Hematopoietic multipotent progenitor cell treated with erythropoietin and hydrocortisone succinate and interleukin-3 and kit ligand, for 15 days (in vitro differentiated cells): ENCODE data around the gene MACROH2A1.
"Not testable (repeated sequence)": the region's sequence is repeated elsewhere in the genome, so short reads cannot be mapped to it uniquely, and the experiment has no call there.

ENCODE experiments used
- DNase-seq: peaks from one replicate; pipeline ENCODE4 v3.0.0-alpha.2; 2015; ENCODE audit warnings: low spot score

The MACROH2A1 gene

DNA sequence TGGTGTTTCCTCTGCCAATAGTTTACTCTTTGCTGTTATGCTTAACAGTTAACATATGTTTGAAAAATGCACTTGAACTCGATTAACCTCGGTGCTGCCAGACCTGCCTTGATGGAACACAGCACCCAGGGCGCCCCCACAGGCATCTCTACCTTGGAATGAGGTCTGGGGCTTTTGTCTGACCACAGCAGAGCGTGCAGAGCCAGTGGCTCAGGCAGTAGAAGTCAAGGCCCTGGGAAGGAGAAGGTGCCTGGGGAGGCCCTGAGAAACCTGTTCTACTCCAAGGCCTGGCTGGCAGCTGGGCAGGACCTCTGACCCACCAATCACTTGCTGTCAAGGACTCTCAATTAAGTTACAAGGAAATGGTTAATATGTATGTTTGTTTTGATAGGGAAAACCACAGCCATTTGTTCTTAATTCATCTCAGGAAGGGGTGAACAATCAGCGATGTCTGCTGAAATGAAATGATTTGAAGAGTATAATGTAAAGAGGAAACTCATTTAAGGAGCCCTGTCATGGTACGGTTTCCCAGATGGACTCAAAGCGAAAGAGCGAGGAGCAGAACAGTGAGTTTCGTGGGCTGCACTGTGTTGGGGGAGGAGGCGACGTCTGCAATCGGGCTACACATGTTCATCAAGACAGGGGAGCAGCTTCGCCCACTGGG lies 21.9 kb downstream of the MACROH2A1 start:
- no peak for DNase-seq

DNA sequence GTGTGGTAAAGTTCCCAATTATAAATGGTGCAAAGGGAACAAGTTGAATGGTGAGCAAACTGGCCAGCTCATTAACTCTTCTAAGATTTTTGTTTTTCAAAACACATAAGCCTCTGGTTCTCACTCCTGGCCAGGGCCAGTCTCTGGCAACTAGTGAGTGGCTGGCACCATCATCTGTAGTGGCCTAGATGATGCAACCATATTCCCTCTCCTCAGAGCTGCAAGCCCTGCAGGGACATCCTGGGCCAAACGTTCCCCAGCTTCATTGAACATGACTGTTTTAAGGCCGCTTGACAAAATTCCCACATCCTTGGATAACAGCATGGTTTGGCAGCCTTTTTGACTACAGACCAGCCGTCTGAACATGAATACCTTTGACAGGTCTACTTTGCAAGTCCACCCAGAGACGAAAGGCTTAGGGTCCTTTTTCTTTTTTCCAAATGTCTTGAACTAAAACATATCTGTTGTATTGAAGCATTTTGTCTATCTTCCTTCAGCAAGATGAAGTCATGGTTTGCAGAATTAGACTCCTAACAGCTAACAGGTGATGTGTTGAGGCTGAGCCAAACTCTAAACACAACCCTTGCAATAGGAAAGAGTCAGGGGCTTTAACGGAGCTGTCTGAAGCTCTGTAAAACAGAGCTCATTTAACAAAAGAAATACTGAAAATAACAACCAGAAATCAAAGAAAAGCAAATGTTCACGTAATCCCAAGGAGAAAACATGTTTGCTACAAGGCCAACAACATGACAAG lies 23.8 kb downstream of the MACROH2A1 start:
- DNase-seq = no peak

DNA sequence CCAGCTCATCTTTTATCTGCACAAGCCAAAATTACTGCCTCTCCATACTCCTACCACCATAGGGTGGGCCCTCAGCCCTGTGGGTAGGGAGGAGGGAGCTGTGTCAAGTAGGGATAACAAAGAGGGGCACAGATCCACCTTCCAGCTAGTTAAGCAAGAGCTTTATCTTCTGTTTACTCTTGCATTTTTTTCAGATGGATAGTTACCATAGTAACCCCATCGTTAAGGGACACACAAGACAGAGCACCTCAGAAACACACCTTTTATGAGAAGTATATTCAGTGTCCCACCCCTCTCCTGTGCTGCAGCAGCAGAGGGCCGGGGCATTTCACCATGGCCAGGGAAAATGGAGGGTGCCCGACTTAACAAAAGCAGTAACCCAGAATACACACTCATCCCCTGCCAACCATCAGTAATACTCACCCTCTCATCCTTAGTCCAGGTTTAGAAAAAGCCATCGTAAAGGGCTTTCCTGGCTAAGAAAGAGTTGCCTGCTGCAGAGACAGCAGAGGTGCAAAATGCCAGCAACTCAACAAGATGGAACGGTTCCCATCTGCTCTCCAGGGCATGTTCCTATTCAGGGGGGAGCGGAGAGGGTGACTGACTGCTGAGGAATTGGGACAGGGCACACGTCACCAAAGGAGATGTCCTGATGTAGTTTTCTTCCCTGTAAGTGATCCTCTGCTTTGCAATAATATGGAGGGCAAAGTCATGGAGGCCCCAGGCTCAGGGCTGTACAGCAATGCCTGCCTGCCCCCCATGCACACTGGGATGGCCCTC lies 25.1 kb downstream of the MACROH2A1 start:
- no peak for DNase-seq

DNA sequence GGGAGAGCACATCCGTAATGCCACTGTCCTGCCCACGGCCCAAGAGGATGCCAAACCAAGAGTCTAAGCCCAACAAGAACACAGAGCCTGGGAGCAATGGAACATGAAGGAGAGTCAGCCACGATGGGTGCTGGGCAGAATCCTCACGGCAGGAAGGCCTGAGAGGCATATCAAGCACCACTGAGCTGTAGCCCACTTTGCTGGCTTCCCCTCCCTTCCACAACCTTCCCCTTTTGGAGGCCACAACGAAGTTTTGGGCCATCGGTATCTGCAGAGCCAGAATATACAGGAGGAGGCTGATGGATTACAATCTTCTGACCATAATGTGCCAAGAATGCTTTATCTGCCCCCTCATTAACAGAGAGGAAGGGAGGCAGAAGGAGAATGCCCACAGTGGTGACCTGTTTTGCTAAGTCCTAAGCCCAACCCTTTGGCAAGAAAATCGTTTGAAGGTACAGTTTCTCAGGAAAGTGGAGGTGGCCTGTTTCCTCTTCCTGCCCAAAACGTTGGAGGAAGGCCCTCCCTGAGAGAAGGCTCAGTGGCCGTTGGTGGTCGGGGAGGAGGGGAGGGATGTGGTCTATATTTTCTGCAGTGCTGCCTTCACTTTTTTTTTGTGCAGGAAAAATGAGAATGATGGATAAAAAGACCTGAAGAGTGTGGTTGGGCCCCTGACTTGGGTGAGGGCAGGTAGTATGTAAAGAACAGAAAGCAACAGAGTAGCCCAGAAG lies 26.2 kb downstream of the MACROH2A1 start:
- DNase-seq = peak; percentile 28

DNA sequence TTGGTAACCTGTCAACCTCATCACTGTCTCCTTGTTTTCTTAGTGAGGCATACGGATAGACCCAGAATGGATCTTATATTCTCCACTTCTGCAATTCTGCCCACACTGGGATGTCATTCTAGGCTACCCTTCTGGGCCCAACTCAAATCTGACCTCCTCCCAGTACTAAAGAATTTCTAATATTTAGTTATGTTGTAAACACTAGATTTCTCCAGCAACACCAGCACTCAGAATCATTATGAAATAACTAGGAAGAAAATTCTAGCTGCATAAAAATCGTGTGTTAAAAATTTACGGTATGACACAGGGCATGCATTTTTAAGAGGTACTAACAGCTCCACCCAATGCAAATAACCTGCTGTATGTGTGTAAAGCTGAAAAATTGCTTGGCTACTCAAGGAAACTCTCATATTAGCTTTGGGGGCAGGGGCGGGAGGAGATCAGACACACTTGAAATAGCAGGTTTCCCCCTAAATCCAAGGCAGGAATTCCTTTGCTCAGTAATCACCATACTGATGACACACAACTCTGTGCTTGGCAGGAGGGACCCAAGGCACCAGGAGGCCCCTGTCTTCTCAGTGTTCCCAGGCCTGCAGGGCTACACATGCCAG lies 27.3 kb downstream of the MACROH2A1 start:
- no peak for DNase-seq

DNA sequence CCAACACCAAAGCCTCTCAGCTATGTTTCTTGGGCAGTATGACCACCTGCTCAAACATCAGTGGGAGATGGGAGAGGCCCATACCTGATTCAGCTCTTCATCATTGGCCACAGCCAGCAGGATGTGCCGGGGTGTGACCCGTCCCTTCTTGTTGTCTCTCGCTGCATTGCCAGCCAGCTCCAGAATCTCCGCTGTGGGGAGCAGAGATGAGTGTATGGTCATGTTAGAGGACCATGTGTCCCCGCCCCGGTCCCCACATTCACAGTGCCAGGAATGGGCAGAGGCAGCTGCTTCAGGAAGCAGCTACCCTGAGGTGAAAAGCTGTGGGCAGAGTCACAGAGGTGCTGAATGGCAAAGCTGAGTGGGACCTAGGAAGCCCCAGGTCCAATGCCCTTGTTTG lies 29.1 kb downstream of the MACROH2A1 start:
- DNase-seq = no peak

DNA sequence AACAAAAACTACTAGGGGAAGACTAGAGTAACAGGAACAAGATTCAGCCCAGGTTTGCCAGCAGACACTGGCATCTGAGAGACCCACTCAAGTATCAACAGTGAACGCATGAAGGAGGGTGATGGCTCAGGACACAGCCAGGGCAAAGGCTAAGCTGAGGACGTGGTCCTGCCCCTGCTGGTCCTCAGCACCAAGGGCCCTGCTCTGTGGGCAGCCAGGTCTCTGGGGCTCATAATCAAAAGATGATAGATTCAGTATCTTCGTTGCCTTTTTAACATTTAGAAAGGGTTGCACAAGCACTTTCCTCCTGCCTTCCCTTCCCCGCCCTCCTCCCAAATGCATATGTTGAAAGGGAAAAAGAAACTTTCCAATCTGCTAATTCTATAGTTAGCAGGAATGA lies 31.5 kb downstream of the MACROH2A1 start:
- DNase-seq = no peak

DNA sequence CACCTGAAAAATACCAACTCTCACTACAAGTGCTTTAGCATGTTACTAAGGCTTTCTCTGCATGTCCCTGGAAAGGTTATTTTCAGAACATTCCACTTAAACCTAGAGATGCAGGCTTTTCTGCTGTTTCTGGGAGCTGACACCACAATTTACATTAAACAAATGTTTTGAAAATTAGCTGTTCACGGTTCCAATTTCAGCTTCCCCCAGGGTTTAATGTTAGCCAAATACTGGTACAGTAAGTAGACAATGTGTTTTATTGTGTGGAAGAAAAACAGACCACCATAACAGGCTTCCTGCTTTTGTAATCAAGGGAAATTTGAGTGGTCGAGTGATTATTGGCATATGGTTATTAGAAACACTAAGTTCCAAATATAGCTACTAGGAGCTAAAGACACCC lies 32.0 kb downstream of the MACROH2A1 start:
- DNase-seq = no peak

DNA sequence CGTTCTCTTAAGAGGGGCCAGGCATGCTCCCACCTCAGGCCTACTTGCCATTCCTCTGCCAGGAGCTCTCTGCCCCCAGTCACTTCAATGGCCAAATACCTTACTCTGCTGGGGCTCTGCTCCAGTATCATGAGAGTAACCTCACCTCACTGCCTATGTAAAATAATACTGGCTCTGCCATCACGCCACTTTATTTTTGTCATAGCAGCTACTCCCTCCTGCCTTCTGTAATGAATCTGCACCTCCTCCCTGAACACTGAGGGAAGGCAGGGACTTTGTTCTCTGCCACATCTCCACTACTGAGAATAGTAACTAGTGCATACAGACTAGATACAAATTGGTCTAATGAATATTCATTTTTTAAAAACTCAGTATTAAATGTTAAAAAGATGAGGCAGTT lies 33.8 kb downstream of the MACROH2A1 start:
- DNase-seq = no peak

DNA sequence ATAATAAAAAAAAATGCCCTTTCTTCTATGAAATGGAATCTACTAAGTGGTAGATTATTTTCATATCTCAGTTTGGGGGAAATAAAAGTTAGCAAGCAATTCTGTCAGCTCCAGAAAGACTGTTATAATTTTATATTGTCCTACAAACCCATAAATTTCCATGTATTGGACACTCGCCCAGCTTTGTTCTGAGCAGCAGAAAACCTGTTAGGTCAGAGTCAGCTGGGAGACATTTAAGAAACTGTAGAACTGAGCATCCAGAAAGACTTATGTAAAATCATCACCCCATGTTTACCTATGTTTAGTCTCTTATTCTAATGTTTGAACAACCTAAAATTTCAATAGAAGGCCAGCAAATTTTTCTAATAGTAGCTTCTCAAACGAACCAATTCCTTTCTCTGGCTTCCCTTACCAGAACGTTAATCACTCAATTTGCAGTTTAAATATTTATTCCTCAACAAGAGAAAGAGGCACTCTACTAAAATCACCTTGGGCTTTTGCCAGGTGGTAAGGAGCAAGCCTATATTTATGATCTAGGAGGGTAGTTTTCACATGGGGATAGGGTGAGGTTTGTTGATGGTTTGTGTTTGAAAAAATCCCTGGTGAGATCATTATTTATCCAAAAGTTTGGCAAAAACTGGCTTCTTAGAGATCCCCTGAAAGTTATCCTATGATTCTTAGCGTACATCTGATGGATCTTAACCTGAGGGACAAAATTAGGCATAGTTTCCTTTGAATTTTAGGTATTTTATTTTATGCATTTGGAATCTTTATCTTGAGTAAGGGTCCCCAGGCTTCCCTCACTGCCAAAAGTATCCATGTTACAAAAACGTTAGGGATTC lies 34.4 kb downstream of the MACROH2A1 start:
- DNase-seq = no peak

DNA sequence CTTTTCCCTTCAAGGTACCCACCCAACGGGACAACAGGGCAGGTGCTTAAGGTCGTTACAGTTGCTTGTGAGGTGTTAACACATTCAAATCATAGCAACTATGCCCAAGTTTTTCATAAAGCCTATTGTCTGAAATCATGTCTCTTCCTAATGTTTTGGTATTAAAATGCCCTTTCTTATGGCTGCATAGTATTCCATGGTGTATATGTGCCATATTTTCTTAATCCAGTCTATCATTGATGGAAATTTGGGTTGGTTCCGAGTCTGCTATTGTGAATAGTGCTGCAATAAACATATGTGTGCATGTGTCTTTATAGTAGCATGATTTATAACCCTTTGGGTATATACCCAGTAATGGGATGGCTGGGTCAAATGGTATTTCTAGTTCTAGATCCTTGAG lies 35.7 kb downstream of the MACROH2A1 start:
- not testable (repeated sequence) for DNase-seq

DNA sequence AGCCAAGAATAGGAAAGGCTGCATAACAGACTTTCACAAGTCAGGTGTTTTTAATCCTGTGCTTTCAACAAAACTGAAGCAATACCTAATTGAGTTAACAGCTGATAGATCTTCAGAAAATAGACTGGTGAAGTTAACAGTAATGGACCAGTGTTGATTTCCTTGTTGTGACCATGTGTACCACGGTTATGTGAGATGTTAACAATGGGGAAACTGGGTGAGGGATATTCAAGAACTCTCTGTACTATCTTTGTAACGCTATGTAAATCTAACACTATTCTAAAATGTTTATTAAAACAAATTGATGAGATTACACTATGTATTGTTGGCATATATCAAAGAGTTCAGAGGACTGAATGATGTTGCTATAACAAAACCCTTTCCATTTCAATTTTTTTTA lies 36.9 kb downstream of the MACROH2A1 start:
- DNase-seq = no peak

DNA sequence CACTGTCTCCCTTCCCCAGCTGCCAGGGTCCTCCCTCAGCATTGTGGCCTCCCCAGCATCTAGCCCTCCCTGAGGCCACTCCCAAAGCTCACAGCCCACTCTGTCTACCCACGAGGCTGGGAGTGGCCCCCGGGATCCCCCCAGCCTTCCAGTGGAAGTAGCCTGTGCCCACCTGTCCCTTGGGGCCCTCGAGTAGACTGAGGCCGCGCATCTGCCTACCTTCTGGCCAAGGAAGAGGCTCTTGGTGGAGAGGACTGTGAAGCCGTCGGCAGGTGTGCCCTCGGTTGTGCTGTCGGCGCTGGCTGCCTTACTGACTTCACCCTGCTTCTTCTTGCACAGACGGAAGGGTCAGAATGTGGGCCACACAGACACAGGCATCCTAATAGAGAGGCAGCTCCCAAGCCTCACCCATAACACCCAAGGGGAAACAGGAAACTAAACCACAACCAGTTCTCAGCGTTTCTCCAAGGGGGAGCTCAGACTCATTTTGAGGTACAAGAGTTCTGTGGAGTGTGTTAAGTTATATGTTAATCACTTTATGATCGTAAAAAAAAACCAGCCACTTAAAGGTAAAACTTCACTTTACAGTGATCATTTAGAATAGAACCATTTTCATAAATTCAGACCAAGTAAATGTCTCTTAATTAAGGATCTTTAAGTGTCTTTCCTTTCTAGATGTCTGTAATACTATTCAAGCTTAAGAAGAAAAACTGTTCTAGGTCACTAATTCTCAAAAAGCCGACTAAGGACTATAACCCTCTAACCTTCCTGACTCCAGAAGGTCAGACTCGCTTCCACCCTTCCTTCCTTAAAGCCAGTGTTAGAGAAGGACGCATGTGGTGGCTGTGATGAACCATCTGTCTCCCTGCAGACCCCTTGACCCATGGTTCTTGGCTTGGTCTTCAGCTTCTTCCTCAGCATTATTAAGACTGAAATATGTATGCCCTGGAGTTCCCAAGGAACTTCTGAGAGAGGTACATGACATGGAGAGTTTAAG lies 38.5 kb downstream of the MACROH2A1 start:
- no peak for DNase-seq

DNA sequence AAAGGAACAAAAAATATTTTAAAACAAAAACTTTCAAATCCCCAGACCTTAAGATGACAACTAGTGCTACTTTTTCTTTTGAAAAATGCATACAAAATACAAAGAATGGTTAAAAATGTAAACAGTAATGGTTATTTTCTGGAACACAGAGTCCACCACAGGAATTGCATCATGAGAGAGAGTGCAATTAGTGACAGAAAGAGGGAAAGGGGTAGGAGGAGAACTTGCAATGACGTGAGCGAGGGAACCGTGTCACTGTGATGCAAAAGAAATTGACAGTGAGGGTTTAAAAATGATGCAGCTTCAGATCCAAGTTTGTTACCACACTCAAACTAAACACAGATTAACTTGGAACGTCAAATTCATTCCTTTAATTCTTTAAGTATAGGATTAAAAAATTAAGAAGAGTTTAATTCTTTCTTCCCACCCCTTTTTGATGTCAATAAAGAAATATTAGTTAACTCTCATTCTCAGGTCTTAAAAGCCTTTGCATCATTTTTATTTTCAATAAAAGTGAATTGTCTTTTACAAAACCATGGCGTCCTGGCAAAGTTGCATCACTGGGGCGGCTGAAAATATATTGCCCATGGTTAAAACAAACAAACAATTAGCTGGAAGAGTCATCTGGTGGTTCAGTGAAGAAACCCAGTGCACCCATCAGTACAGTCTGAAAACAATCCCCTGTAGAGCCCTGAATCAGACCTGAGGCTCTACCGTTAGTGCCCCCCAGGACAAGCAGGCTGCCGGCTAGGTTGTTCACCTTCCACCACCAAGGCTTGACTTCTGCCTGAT lies 39.5 kb downstream of the MACROH2A1 start:
- DNase-seq = no peak

DNA sequence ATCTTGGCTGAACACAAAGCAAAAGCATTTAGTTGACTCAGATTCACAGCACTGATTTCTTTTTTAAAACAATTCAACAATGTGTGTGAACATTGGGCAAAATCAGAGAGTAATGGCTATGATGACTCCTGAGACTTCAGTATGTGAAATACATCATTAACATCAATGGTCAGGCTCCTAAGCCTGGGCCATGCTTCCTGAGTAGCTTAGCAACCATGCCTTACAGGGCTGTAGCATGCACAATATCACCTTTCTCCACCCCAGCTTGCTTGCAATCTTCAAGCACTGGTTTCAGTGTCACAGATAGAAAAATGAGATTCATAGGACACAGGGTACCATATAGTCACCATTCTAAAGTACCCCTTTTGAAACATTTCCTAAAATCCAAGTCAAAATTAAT lies 41.3 kb downstream of the MACROH2A1 start:
- DNase-seq = no peak

DNA sequence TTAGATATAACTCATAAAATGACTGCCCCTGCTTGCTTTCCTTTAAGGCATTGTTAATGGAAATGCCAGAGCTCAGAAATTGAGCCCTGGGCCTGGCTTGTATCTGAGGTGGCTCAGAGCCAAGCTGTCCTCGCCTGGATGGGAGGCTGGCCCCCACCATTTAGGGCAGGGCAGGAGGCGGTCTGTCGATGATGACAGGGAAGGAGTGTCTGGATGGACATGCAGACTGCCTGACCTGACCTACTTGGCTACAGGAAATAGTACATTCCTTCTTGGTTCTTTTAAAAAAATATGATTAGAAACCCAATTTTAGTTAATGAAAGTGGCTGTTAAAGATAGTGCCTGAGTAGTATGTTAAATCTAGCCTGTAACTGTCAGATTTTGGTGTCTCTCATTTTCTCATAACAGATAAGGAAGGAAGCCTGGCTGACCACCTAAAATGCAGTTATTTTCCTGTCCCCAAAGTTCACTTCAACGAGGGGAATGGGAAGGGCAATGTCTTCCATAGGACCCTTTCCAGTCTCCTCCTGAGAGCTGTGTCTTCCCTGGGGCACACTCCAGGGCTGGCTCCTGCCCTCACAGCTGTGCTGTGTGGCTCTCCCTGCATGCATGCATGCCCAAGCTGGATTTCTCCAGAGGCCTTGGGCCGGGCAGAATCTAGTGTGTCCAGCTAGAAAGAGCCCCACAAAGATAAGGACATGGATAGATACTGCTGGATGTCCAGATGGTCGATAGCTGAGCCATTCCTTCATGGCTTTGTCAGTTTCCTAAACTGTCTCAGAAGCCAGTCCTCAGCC lies 42.3 kb downstream of the MACROH2A1 start:
- no peak for DNase-seq

DNA sequence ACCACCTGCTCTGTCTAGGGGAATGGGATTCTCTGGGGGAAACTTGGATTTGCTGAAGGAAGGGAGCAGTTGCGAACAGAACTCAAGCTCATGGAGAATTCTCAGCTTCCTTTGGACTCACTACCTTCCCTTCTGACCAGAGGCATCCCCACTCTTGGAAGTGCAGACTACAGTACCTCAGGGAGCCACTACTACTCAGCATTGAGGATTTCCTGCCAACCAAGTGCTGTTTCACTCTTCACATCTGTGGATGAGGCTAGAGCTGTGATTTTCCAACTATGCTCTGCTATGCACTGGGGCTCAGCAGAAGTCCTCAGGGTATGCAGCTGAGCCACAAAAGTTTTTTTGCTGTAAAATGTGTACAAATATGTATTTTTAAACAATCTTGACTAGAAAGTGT lies 43.9 kb downstream of the MACROH2A1 start:
- DNase-seq = no peak
